SU-DHL-6 (cell line): ENCODE measurements around the gene DSP.

Experiments
- EZH2phosphoT487 ChIP-seq: fragments of 200-600 bp; sonication (generic), shearing (Covaris generic); conservative IDR thresholded peaks from 2 replicates; pipeline ENCODE4 v1.6.1; 2018; ENCODE audit warnings: mild to moderate bottlenecking, antibody characterized with exemption, low read length, moderate library complexity, mixed read lengths
- TF ChIP-seq, protein P1 (sequence below): fragments of 200-600 bp; sonication (generic); IDR thresholded peaks from one replicate; pipeline ENCODE4 v1.5.1; 2017; ENCODE audit warnings: antibody characterized with exemption, mild to moderate bottlenecking, low read length, moderate library complexity; ENCODE audit not compliant: insufficient read depth, poor library complexity, severe bottlenecking

DNA sequence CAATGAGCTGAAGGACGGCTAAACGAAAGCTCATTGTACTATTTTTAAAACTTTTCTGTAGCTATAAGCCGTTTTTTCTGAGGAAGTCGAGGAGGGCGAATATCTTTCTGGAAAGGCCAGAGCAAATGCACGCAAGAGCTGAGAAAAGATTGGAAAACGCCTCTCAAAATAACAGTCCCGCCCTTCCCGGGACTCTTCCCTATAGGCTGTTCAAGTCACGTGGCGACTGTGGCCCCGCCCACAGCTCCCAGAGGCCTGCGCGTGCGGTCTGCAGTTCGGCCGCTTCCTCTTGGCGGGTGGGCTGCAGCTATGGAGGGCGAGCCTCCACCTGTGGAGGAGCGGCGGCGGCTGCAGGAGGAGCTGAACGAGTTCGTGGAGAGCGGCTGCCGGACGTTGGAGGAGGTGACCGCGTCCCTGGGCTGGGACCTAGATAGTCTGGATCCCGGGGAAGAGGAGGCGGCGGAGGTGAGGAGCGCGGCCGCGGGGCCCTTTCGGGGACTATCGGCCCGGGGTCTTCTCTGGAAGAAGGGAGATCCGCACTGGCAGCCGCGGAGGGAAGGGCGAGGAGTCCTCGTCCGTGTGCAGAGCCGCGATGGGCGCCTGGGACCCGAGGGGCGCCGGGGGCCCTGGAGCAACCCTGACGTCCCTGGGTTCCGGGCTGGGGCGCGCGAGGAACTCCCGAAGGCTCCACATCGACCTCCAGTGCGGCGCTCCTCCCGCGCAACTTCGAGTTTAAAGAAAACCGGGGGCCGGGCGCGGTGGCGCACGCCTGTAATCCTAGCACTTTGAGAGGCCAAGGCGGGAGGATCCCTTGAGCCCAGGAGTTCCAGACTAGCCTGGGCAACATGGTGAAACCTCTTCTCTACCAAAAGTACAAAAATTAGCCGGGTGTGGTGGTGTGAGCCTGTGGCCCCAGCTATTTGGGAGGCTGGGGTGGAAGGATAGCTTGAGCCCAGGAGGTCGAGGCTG, 48.8 kb downstream of the DSP start, which contains the start of gene SNRNP48:
- TF ChIP-seq, protein P1, sequence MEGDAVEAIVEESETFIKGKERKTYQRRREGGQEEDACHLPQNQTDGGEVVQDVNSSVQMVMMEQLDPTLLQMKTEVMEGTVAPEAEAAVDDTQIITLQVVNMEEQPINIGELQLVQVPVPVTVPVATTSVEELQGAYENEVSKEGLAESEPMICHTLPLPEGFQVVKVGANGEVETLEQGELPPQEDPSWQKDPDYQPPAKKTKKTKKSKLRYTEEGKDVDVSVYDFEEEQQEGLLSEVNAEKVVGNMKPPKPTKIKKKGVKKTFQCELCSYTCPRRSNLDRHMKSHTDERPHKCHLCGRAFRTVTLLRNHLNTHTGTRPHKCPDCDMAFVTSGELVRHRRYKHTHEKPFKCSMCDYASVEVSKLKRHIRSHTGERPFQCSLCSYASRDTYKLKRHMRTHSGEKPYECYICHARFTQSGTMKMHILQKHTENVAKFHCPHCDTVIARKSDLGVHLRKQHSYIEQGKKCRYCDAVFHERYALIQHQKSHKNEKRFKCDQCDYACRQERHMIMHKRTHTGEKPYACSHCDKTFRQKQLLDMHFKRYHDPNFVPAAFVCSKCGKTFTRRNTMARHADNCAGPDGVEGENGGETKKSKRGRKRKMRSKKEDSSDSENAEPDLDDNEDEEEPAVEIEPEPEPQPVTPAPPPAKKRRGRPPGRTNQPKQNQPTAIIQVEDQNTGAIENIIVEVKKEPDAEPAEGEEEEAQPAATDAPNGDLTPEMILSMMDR: no peak
- no peak for TF ChIP-seq EZH2phosphoT487
